Large intestine (tissue), 3 donors: ENCODE measurements around the gene CFTR. TPM values are rescaled to one million over a fixed set of nuclear protein-coding genes. Genes with fewer than 3 reads are reported as not detected.

Source experiments
- DNase-seq, 2 donors: peaks; one replicate each; pipeline versions ENCODE4 v3.0.0 to v3.0.0-alpha.2; 2013
- H3K27ac ChIP-seq: one replicate; pipeline ENCODE4 v1.5.1; 2013; ENCODE audit warnings: low read length
- H3K27me3 ChIP-seq: 2 replicates; pipeline ENCODE4 v1.6.1; 2013; ENCODE audit warnings: low read length; ENCODE audit not compliant: control insufficient read depth, insufficient read depth
- H3K36me3 ChIP-seq: 2 replicates; pipeline ENCODE4 v1.6.1; 2013; ENCODE audit warnings: low read length; ENCODE audit not compliant: control insufficient read depth, insufficient read depth
- H3K4me1 ChIP-seq: one replicate; pipeline ENCODE4 v1.6.1; 2013; ENCODE audit warnings: low read length; ENCODE audit not compliant: control insufficient read depth, insufficient read depth
- H3K4me3 ChIP-seq: one replicate; pipeline ENCODE4 v1.5.1; 2013; ENCODE audit warnings: low read length
- H3K9me3 ChIP-seq: one replicate; pipeline ENCODE4 v1.6.1; 2013; ENCODE audit warnings: mild to moderate bottlenecking, low read depth, low read length, moderate library complexity; ENCODE audit not compliant: control insufficient read depth
- whole genome bisulfite sequencing: methylation state at CpG from one replicate; pipeline ENCODE4 v1.1.5; 2013; ENCODE audit warnings: low lambda C conversion rate; ENCODE audit not compliant: insufficient coverage; 5-methylcytosine and 5-hydroxymethylcytosine counted together
- polyA plus RNA-seq: library from polyadenylated mRNA; unstranded; fragments of 120-200 nt; gene quantifications from one replicate; pipeline ENCODE4 v1.2.1, GENCODE V29; 2013

The CFTR gene
- polyA plus RNA-seq, 1 donor, result 53.1 TPM

DNA sequence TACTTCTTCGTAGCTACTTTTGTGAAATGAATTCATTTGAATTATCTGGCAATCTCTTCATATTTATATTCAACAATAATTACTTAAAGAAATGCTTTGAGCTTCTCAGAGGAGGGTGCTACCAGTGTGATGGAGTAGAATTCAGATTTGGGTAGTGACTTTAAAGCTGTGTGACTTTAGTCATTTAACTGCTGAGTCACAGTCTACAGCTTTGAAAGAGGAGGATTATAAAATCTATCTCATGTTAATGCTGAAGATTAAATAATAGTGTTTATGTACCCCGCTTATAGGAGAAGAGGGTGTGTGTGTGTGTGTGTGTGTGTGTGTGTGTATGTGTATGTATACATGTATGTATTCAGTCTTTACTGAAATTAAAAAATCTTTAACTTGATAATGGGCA lies 68.2 kb downstream of the CFTR start:
- no peak overlapping the region for H3K27ac ChIP-seq
- WGBS, result 100% methylated on average over 1 of the region's 2 CpGs
- H3K9me3 ChIP-seq, result no peaks in the 10 kb centered on the region
- H3K27me3 ChIP-seq, result no peaks in the 10 kb centered on the region
- no peaks in the 10 kb centered on the region for H3K4me1 ChIP-seq
- no peak overlapping the region for H3K4me3 ChIP-seq
- DNase-seq, result no peak
- peaks cover 19% of the 10 kb centered on the region for H3K36me3 ChIP-seq

DNA sequence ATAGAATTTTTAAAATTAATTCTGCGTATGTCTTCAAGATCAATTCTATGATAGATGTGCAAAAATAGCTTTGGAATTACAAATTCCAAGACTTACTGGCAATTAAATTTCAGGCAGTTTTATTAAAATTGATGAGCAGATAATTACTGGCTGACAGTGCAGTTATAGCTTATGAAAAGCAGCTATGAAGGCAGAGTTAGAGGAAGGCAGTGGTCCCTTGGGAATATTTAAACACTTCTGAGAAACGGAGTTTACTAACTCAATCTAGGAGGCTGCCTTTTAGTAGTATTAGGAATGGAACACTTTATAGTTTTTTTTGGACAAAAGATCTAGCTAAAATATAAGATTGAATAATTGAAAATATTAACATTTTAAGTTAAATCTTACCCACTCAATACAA lies 70.8 kb downstream of the CFTR start:
- H3K27me3 ChIP-seq, result no peaks in the 10 kb centered on the region
- WGBS, result 83% methylated on average over 1 of the region's 2 CpGs
- H3K4me1 ChIP-seq, result no peaks in the 10 kb centered on the region
- no peak overlapping the region for H3K27ac ChIP-seq
- no peak for DNase-seq
- H3K4me3 ChIP-seq, result no peak overlapping the region
- no peaks in the 10 kb centered on the region for H3K9me3 ChIP-seq
- H3K36me3 ChIP-seq, result peaks cover 10% of the 10 kb centered on the region

DNA sequence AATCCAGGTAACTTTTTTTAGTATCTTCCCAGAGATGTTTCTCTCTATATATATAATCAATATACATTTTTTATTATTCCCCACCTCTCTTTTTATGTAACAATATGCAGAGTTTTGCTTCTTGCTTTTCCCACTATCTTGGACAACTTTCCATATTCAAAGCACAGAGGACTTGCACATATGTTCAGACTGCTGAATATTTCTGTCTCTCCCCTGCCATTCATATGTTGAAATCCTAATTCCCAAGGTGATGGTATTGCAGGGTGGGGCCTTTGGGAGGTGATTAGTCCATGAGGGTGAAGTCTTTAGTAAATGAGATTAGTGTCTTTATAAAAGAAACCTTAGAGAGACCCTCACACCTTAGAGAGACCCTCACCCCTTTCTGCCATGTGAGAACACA lies 72.8 kb downstream of the CFTR start:
- Histone ChIP-seq H3K9me3 (no peaks in the 10 kb centered on the region), H3K36me3 (peaks cover 7% of the 10 kb centered on the region), H3K4me1 (no peaks in the 10 kb centered on the region), H3K4me3 (no peak overlapping the region), H3K27ac (no peak overlapping the region), H3K27me3 (no peaks in the 10 kb centered on the region)
- DNase-seq, result no peak

DNA sequence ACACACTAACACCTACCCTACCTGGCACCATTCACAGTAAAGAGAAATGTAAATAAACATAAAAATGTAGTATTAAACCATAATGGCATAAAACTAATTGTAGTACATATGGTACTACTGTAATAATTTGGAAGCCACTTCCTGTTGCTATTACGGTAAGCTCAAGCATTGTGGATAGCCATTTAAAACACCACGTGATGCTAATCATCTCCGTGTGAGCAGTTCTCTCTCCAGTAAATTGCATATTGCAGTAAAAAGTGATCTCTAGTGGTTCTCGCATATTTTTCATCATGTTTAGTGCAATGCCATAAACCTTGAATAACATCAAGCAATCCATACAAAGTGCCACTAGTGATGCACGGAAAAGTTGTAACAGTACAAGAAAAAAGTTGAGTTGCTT lies 75.4 kb downstream of the CFTR start:
- no peaks in the 10 kb centered on the region for H3K9me3 ChIP-seq
- H3K36me3 ChIP-seq, result peaks cover 6% of the 10 kb centered on the region
- no peak overlapping the region for H3K4me3 ChIP-seq
- H3K27me3 ChIP-seq, result no peaks in the 10 kb centered on the region
- no peaks in the 10 kb centered on the region for H3K4me1 ChIP-seq
- H3K27ac ChIP-seq, result no peak overlapping the region
- 100% methylated on average over 1 of the region's 5 CpGs for WGBS
- DNase-seq, result no peak

DNA sequence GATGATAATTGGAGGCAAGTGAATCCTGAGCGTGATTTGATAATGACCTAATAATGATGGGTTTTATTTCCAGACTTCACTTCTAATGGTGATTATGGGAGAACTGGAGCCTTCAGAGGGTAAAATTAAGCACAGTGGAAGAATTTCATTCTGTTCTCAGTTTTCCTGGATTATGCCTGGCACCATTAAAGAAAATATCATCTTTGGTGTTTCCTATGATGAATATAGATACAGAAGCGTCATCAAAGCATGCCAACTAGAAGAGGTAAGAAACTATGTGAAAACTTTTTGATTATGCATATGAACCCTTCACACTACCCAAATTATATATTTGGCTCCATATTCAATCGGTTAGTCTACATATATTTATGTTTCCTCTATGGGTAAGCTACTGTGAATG lies 79.6 kb downstream of the CFTR start:
- Histone ChIP-seq H3K4me3 (no peak overlapping the region), H3K27ac (no peak overlapping the region), H3K9me3 (no peaks in the 10 kb centered on the region), H3K36me3 (peaks cover 8% of the 10 kb centered on the region), H3K4me1 (no peaks in the 10 kb centered on the region), H3K27me3 (no peaks in the 10 kb centered on the region)
- no peak for DNase-seq
- 100% methylated on average over 1 of the region's 3 CpGs for WGBS

DNA sequence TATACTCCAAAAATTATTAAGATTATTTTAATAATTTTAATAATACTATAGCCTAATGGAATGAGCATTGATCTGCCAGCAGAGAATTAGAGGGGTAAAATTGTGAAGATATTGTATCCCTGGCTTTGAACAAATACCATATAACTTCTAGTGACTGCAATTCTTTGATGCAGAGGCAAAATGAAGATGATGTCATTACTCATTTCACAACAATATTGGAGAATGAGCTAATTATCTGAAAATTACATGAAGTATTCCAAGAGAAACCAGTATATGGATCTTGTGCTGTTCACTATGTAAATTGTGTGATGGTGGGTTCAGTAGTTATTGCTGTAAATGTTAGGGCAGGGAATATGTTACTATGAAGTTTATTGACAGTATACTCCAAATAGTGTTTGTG lies 80.2 kb downstream of the CFTR start:
- no peaks in the 10 kb centered on the region for H3K27me3 ChIP-seq
- H3K9me3 ChIP-seq, result no peaks in the 10 kb centered on the region
- H3K36me3 ChIP-seq, result peaks cover 8% of the 10 kb centered on the region
- H3K4me1 ChIP-seq, result peaks cover under 1% of the 10 kb centered on the region
- no peak overlapping the region for H3K27ac ChIP-seq
- no peak for DNase-seq
- H3K4me3 ChIP-seq, result no peak overlapping the region

DNA sequence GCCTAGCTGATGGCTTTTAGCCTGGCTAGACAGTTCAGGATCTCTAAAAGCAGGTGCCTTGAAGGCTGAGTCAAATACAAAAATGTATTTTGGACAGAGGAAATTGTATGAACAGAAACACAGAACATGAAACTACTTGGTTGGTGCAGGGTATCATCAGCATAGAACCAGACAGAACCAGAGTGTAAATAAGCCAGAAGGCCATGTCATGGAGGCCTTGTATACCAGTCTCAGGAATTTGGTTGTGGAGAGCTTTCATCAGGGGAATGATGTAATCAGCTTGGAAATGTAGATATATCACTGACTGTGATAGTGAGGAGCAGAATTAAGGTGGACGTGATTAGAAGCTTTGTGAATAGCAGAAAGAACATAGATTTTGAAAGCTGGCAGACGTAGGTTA lies 82.9 kb downstream of the CFTR start:
- H3K36me3 ChIP-seq, result peaks cover 6% of the 10 kb centered on the region
- H3K4me1 ChIP-seq, result peaks cover 8% of the 10 kb centered on the region
- H3K4me3 ChIP-seq, result no peak overlapping the region
- no peaks in the 10 kb centered on the region for H3K9me3 ChIP-seq
- no peak for DNase-seq
- H3K27me3 ChIP-seq, result no peaks in the 10 kb centered on the region
- no peak overlapping the region for H3K27ac ChIP-seq
- WGBS, result no CpG with 5 or more reads among the region's 2 CpGs

DNA sequence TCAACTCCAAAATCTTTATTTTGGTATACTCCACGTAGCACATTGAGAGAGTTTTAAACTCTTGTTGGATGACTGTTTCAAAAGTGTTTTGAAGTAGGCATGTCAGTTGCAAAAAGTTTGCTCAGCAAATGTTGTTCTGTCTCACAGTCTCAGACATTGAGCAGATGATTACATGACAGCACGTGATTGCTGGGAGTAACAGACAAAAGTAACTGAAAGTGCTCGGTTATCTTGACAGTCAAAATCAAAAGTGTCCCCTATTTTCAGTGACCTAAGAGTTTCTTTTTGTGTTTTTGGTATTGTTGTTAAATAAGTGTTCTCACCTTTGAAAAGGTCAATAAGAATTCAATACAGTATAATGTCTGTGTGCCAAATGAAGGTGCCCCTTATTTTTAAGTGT lies 84.3 kb downstream of the CFTR start:
- Histone ChIP-seq H3K4me3 (no peak overlapping the region), H3K27me3 (no peaks in the 10 kb centered on the region), H3K4me1 (peaks cover 8% of the 10 kb centered on the region), H3K9me3 (no peaks in the 10 kb centered on the region), H3K36me3 (peaks cover 6% of the 10 kb centered on the region), H3K27ac (no peak overlapping the region)
- no peak for DNase-seq
- WGBS, result 60% methylated on average over 1 of the region's 3 CpGs

DNA sequence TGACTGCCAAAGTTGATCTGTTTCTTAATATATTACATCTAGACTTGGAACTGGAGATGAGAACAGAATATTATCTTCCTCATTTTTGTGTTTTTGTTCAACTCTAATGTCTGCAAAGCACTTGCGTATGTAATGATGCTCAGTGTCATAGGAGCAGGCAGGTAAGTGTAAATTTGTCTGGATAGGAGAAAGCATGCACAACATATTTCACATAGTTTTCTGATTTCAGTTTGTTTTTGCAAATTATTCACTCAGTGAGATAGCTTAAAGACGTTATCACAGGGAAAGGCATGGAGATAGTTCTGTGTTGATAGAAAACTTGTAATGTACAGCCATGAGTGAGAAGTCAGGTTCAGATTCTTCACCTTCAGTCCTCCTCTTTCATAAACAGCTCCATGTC lies 84.8 kb downstream of the CFTR start:
- no peak for DNase-seq
- no peaks in the 10 kb centered on the region for H3K9me3 ChIP-seq
- WGBS, result 100% methylated on average over 1 of the region's 2 CpGs
- H3K36me3 ChIP-seq, result peaks cover 6% of the 10 kb centered on the region
- H3K27ac ChIP-seq, result no peak overlapping the region
- H3K4me3 ChIP-seq, result no peak overlapping the region
- H3K4me1 ChIP-seq, result peaks cover 8% of the 10 kb centered on the region
- no peaks in the 10 kb centered on the region for H3K27me3 ChIP-seq

DNA sequence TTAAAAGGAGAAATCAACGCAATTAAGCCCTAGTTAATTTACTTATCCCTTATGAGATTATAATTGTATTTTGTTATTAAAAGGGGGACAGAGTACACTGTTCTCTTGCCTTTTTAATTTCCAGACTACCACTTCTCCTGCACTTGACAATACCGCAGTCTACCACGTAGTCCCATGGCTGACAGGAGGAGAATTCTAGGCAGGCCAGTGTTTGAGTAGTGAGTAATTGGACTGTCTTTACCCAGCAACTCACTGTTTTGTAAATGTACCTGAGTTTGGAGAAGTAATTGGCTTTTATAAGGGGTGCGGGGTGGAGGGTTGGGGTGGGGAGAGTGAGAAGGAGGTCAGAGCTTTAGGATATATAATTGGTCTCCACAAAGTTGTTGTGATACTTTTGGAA lies 85.4 kb downstream of the CFTR start:
- no peaks in the 10 kb centered on the region for H3K27me3 ChIP-seq
- no peak overlapping the region for H3K27ac ChIP-seq
- WGBS, result no CpG with 5 or more reads among the region's 4 CpGs

DNA sequence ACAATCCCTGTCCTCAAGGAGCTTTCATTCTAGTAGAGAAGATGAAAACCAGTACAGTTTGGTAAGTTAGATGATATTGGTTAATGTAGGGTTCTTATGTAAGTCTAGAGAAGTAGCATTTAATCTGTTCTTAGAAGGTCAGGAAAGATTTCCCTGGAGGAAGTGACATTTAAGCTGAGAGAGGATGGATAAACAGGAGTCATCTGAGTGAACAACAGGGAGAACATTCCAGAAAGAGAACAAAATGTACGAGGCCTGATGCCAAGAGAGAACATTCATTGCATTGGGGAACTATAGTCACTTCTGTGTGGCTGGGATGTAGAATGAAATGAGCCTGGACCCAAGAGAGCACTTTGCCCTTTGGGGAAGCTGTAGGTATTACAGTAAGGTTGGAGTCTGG lies 88.0 kb downstream of the CFTR start:
- Histone ChIP-seq H3K36me3 (no peaks in the 10 kb centered on the region), H3K27me3 (no peaks in the 10 kb centered on the region), H3K4me1 (peaks cover 12% of the 10 kb centered on the region), H3K27ac (no peak overlapping the region), H3K4me3 (no peak overlapping the region), H3K9me3 (no peaks in the 10 kb centered on the region)
- WGBS, result no CpG with 5 or more reads among the region's 1 CpG
- DNase-seq, result no peak

More for the DNA sequence above, 85.4 kb downstream of the CFTR start:
- no peak for DNase-seq
- Histone ChIP-seq H3K36me3 (peaks cover 6% of the 10 kb centered on the region), H3K4me1 (peaks cover 8% of the 10 kb centered on the region), H3K9me3 (no peaks in the 10 kb centered on the region), H3K4me3 (no peak overlapping the region)
